ENCODE results near the gene FTSJ1.

FTSJ1 gene

GRCh38 chrX:48472225-48472624 lies 3.8 kb upstream of the FTSJ1 start:
- H3K4me1 ChIP-seq (ENCODE audit: low read depth, poor library complexity, severe bottlenecking), result peaks cover 15% of the 10 kb centered on the region
- no peak overlapping the region for H3K4me2 ChIP-seq
- no peaks in the 10 kb centered on the region for H4K20me1 ChIP-seq (ENCODE audit: insufficient read depth)
- H3K27ac ChIP-seq, result no peak overlapping the region
- no peak for TF ChIP-seq CTCF (conservative IDR thresholded peaks at IDR 0.05; ENCODE audit: low read depth, low read length)
- H2AFZ ChIP-seq (ENCODE audit: low read depth), result no peak overlapping the region
- peaks cover 31% of the 10 kb centered on the region for H3K79me2 ChIP-seq (ENCODE audit: insufficient read depth, low read depth)
- no peaks in the 10 kb centered on the region for H3K27me3 ChIP-seq (ENCODE audit: insufficient read depth, low read depth)
- H3K36me3 ChIP-seq (ENCODE audit: insufficient read depth), result no peaks in the 10 kb centered on the region
- no peak overlapping the region for H3K9ac ChIP-seq
- no peak overlapping the region for H3K4me3 ChIP-seq (IDR thresholded peaks at IDR 0.05; ENCODE audit: insufficient read depth, low read depth, low read length)

- Histone ChIP-seq H3K79me2 (ENCODE audit: insufficient read depth, low read depth) (peaks cover 31% of the 10 kb centered on the region), H4K20me1 (ENCODE audit: insufficient read depth) (no peaks in the 10 kb centered on the region), H3K27me3 (ENCODE audit: insufficient read depth, low read depth) (no peaks in the 10 kb centered on the region), H3K9ac (no peak overlapping the region), H3K4me3 (IDR thresholded peaks at IDR 0.05; ENCODE audit: insufficient read depth, low read depth, low read length) (no peak overlapping the region), H2AFZ (ENCODE audit: low read depth) (no peak overlapping the region), H3K4me1 (ENCODE audit: low read depth, poor library complexity, severe bottlenecking) (peaks cover 19% of the 10 kb centered on the region), H3K27ac (no peak overlapping the region), H3K36me3 (ENCODE audit: insufficient read depth) (no peaks in the 10 kb centered on the region), H3K4me2 (no peak overlapping the region)
- TF ChIP-seq CTCF (conservative IDR thresholded peaks at IDR 0.05; ENCODE audit: low read depth, low read length), result no peak
These were observed 2.9 kb upstream of the FTSJ1 start for GRCh38 chrX:48472851-48473703.

- H3K4me1 ChIP-seq (ENCODE audit: low read depth, poor library complexity, severe bottlenecking), result peaks cover 19% of the 10 kb centered on the region
- H3K4me3 ChIP-seq (IDR thresholded peaks at IDR 0.05; ENCODE audit: insufficient read depth, low read depth, low read length), result no peak overlapping the region
- no peaks in the 10 kb centered on the region for H4K20me1 ChIP-seq (ENCODE audit: insufficient read depth)
- H3K9ac ChIP-seq, result no peak overlapping the region
- H3K27ac ChIP-seq, result no peak overlapping the region
- H3K27me3 ChIP-seq (ENCODE audit: insufficient read depth, low read depth), result no peaks in the 10 kb centered on the region
- TF ChIP-seq CTCF (conservative IDR thresholded peaks at IDR 0.05; ENCODE audit: low read depth, low read length), result no peak
- no peaks in the 10 kb centered on the region for H3K36me3 ChIP-seq (ENCODE audit: insufficient read depth)
- H2AFZ ChIP-seq (ENCODE audit: low read depth), result no peak overlapping the region
- no peak overlapping the region for H3K4me2 ChIP-seq
- peaks cover 27% of the 10 kb centered on the region for H3K79me2 ChIP-seq (ENCODE audit: insufficient read depth, low read depth)
These were observed 2.4 kb upstream of the FTSJ1 start for GRCh38 chrX:48473704-48473990.

- no peak overlapping the region for H3K4me2 ChIP-seq
- H3K79me2 ChIP-seq (ENCODE audit: insufficient read depth, low read depth), result peaks cover 22% of the 10 kb centered on the region
- no peaks in the 10 kb centered on the region for H3K27me3 ChIP-seq (ENCODE audit: insufficient read depth, low read depth)
- H3K9ac ChIP-seq, result no peak overlapping the region
- H3K4me3 ChIP-seq (IDR thresholded peaks at IDR 0.05; ENCODE audit: insufficient read depth, low read depth, low read length), result no peak overlapping the region
- TF ChIP-seq CTCF (conservative IDR thresholded peaks at IDR 0.05; ENCODE audit: low read depth, low read length), result no peak; the same call in 1 of the 2 replicates
- peaks cover 19% of the 10 kb centered on the region for H3K4me1 ChIP-seq (ENCODE audit: low read depth, poor library complexity, severe bottlenecking)
- H2AFZ ChIP-seq (ENCODE audit: low read depth), result no peak overlapping the region
- H3K27ac ChIP-seq, result no peak overlapping the region
- no peaks in the 10 kb centered on the region for H4K20me1 ChIP-seq (ENCODE audit: insufficient read depth)
- no peaks in the 10 kb centered on the region for H3K36me3 ChIP-seq (ENCODE audit: insufficient read depth)
These were observed 1.9 kb upstream of the FTSJ1 start for GRCh38 chrX:48474127-48474526.

All from KMS-11 (cell line).